H1 (cell line): ENCODE results near the gene ARSI. TPM values are rescaled to one million over a fixed set of nuclear protein-coding genes. Genes with fewer than 3 reads are reported as not detected.

Experiments used
- CTCF ChIA-PET: fragments of 300-600 bp; sonication (Branson Sonifier 250); formaldehyde crosslinking; loops from one replicate; lab custom pipeline; 2021; ENCODE audit not compliant: partially characterized antibody; lab: Charles Lee
- POLR2A ChIA-PET: fragments of 300-600 bp; sonication (Branson Sonifier 250); formaldehyde crosslinking; loops from one replicate; lab custom pipeline; 2021; ENCODE audit warnings: inconsistent platforms; ENCODE audit not compliant: partially characterized antibody; lab: Charles Lee
- DNase-seq, 2 experiments: peaks; one replicate each; pipeline versions ENCODE4 v3.0.0 to v3.0.0-alpha.2; 2010 to 2022; ENCODE audit warnings: low spot score in 2 of 2, low read depth in 1 of 2, mixed read lengths in 1 of 2
- FAIRE-seq: peaks from 2 replicates; lab custom pipeline; 2011; peaks lifted over from hg19 to GRCh38; lab: Jason Lieb, UNC
- H2AFZ ChIP-seq: 2 replicates; pipeline ENCODE4 v1.8.1; 2012; ENCODE audit warnings: low read length, inconsistent platforms
- H2AK5ac ChIP-seq: 2 replicates; pipeline ENCODE4 v1.6.1; 2013; ENCODE audit warnings: low read depth, low read length
- H2BK120ac ChIP-seq: replicated peaks from 2 replicates; pipeline ENCODE3; 2013; ENCODE audit warnings: low read depth, low read length, inconsistent platforms
- H2BK12ac ChIP-seq: 2 replicates; pipeline ENCODE4 v1.6.1; 2013; ENCODE audit warnings: low read depth, low read length
- H2BK15ac ChIP-seq: 2 replicates; pipeline ENCODE4 v1.6.1; 2013; ENCODE audit warnings: low read length
- H2BK20ac ChIP-seq: 2 replicates; pipeline ENCODE4 v1.6.1; 2013; ENCODE audit warnings: low read length
- H2BK5ac ChIP-seq: 2 replicates; pipeline ENCODE4 v1.6.1; 2013; ENCODE audit warnings: low read depth, low read length
- H3K14ac ChIP-seq: 2 replicates; pipeline ENCODE4 v1.6.1; 2013; ENCODE audit warnings: inconsistent platforms; ENCODE audit not compliant: insufficient read length
- H3K18ac ChIP-seq: 2 replicates; pipeline ENCODE4 v1.6.1; 2013; ENCODE audit warnings: low read length; ENCODE audit errors: extremely low read depth
- H3K23ac ChIP-seq: 2 replicates; pipeline ENCODE4 v1.6.1; 2013; ENCODE audit warnings: inconsistent platforms; ENCODE audit not compliant: insufficient read length
- H3K23me2 ChIP-seq: 2 replicates; pipeline ENCODE4 v1.6.1; 2013; ENCODE audit warnings: low read depth, low read length
- H3K27ac ChIP-seq: 2 replicates; pipeline ENCODE4 v1.6.1; 2011; ENCODE audit warnings: low read depth, low read length, inconsistent platforms
- H3K27me3 ChIP-seq, 4 experiments: replicated peaks in 1 of 4; 1 replicate in 1 of 4; 2 replicates in 3 of 4; pipeline versions ENCODE4 v1.6.1 to v1.8.1; 2011 to 2013; ENCODE audit warnings: low read length in 3 of 4, mild to moderate bottlenecking in 3 of 4, inconsistent platforms in 2 of 4, mixed read lengths in 2 of 4, moderate library complexity in 1 of 4; ENCODE audit not compliant: control insufficient read depth in 3 of 4, insufficient read depth in 3 of 4; ENCODE audit errors: extremely low read depth in 1 of 4
- H3K36me3 ChIP-seq, 4 experiments: 2 replicates each; pipeline versions ENCODE4 v1.6.1 to v1.8.1; 2011 to 2013; ENCODE audit warnings: mild to moderate bottlenecking in 4 of 4, low read length in 3 of 4, moderate library complexity in 2 of 4, control low read depth in 1 of 4, inconsistent platforms in 1 of 4; ENCODE audit not compliant: insufficient read depth in 4 of 4, control insufficient read depth in 2 of 4
- H3K4ac ChIP-seq: replicated peaks from 2 replicates; pipeline ENCODE3; 2013; ENCODE audit warnings: low read length, low read depth, mixed read lengths, inconsistent platforms; ENCODE audit not compliant: insufficient read length
- H3K4me1 ChIP-seq, 4 experiments: replicated peaks in 1 of 4; 1 replicate in 1 of 4; 2 replicates in 3 of 4; pipeline versions ENCODE4 v1.6.1 to v1.8.1; 2011 to 2013; ENCODE audit warnings: low read length in 3 of 4, inconsistent platforms in 2 of 4, mixed read lengths in 1 of 4; ENCODE audit not compliant: insufficient read depth in 4 of 4, control insufficient read depth in 3 of 4
- H3K4me2 ChIP-seq, 2 experiments: 2 replicates each; pipeline versions ENCODE4 v1.6.1 to v1.8.1; 2011 to 2013; ENCODE audit warnings: low read depth in 2 of 2, low read length in 2 of 2, control low read depth in 1 of 2, inconsistent platforms in 1 of 2, mild to moderate bottlenecking in 1 of 2; ENCODE audit not compliant: insufficient read depth in 1 of 2
- H3K4me3 ChIP-seq, 4 experiments: fragments of 200-600, 300-600 bp in 1 of 4; sonication (generic), shearing (Covaris generic), sonication (Bioruptor Twin) in 1 of 4; 2 replicates each; pipeline versions ENCODE4 v1.5.1 to v1.8.1; 2011 to 2016; ENCODE audit warnings: low read length in 4 of 4, low read depth in 3 of 4, control low read depth in 2 of 4, inconsistent platforms in 2 of 4, mild to moderate bottlenecking in 2 of 4, mixed read lengths in 1 of 4, moderate library complexity in 1 of 4; ENCODE audit not compliant: insufficient read depth in 2 of 4; ENCODE audit errors: extremely low read depth in 1 of 4
- H3K56ac ChIP-seq: replicated peaks from 2 replicates; pipeline ENCODE3; 2013; ENCODE audit warnings: low read depth, mild to moderate bottlenecking, mixed read lengths, low read length, inconsistent platforms; ENCODE audit not compliant: insufficient read length
- H3K79me1 ChIP-seq: 2 replicates; pipeline ENCODE4 v1.6.1; 2013; ENCODE audit warnings: low read depth, low read length, control low read depth
- H3K79me2 ChIP-seq, 2 experiments: 2 replicates each; pipeline versions ENCODE4 v1.6.1 to v1.8.1; 2012 to 2013; ENCODE audit warnings: low read length in 2 of 2, mild to moderate bottlenecking in 2 of 2, inconsistent platforms in 1 of 2; ENCODE audit not compliant: insufficient read depth in 2 of 2, control insufficient read depth in 1 of 2
- H3K9ac ChIP-seq, 4 experiments: replicated peaks in 1 of 4; 1 replicate in 1 of 4; 2 replicates in 3 of 4; pipeline versions ENCODE4 v1.6.1 to v1.8.1; 2011 to 2013; ENCODE audit warnings: low read depth in 3 of 4, low read length in 3 of 4, control low read depth in 2 of 4, mild to moderate bottlenecking in 2 of 4, moderate library complexity in 2 of 4, inconsistent platforms in 1 of 4; ENCODE audit errors: extremely low read depth in 1 of 4
- H3K9me3 ChIP-seq, 2 experiments: 2 replicates each; pipeline versions ENCODE4 v1.6.1 to v1.8.1; 2012 to 2013; ENCODE audit warnings: mild to moderate bottlenecking in 2 of 2, moderate library complexity in 2 of 2, control low read depth in 1 of 2, inconsistent platforms in 1 of 2, low read depth in 1 of 2, low read length in 1 of 2, mixed read lengths in 1 of 2; ENCODE audit not compliant: insufficient read depth in 2 of 2
- H4K20me1 ChIP-seq, 2 experiments: replicated peaks in 1 of 2; 2 replicates each; pipeline versions ENCODE3 to v1.8.1; 2011 to 2013; ENCODE audit warnings: inconsistent platforms in 2 of 2, low read length in 2 of 2, mild to moderate bottlenecking in 1 of 2; ENCODE audit not compliant: insufficient read depth in 2 of 2, control insufficient read depth in 1 of 2
- H4K5ac ChIP-seq: 2 replicates; pipeline ENCODE4 v1.6.1; 2013; ENCODE audit warnings: low read length, low read depth, mixed read lengths, inconsistent platforms; ENCODE audit not compliant: insufficient read length
- H4K8ac ChIP-seq: 2 replicates; pipeline ENCODE4 v1.8.0; 2013; ENCODE audit warnings: mild to moderate bottlenecking, moderate library complexity, low read length, inconsistent platforms; ENCODE audit not compliant: insufficient read depth; ENCODE audit errors: extremely low read depth
- H4K91ac ChIP-seq: replicated peaks from 2 replicates; pipeline ENCODE3; 2013; ENCODE audit warnings: low read length, mixed read lengths, inconsistent platforms; ENCODE audit not compliant: insufficient read length
- RAD21 ChIP-seq, 2 experiments: IDR thresholded peaks in 1 of 2; conservative IDR thresholded peaks in 1 of 2; 2 replicates each; pipeline ENCODE4 v1.6.1; 2011; ENCODE audit warnings: low read depth in 2 of 2, low read length in 2 of 2, improper control_type of control experiment in 1 of 2, inconsistent platforms in 1 of 2, mild to moderate bottlenecking in 1 of 2, moderate library complexity in 1 of 2
- SIX5 ChIP-seq: IDR thresholded peaks from 2 replicates; pipeline ENCODE4 v1.6.1; 2011; ENCODE audit warnings: mild to moderate bottlenecking, low read depth, low read length
- WGBS, 2 experiments: shearing (Covaris generic) in 1 of 2; methylation state at CpG; one replicate each; pipeline versions ENCODE4 v1.1.6 to v1.1.7; 2013 to 2015; ENCODE audit warnings: low lambda C conversion rate in 2 of 2, mixed read lengths in 2 of 2, inconsistent platforms in 1 of 2, low coverage in 1 of 2, missing lambda C conversion rate in 1 of 2; ENCODE audit not compliant: insufficient replicate concordance in 2 of 2, insufficient coverage in 1 of 2, insufficient read length in 1 of 2; ENCODE audit errors: extremely low coverage in 1 of 2, missing lambda C conversion rate in 1 of 2; 5-methylcytosine and 5-hydroxymethylcytosine counted together
- polyA plus RNA-seq, 7 experiments: library from polyadenylated mRNA; depleted of rRNA in 3 of 7; stranded (reverse) in 5 of 7; unstranded in 2 of 7; fragments of >200 nt in 5 of 7; fragments of 200-250 nt in 2 of 7; gene quantifications; 1 replicate in 5 of 7; 2 replicates in 1 of 7; 4 replicates in 1 of 7; pipeline versions ENCODE4 v1.2.1 to v1.2.3, GENCODE V29; 2011 to 2013; ENCODE audit warnings: missing spikeins in 2 of 7, mixed read lengths in 2 of 7
- total RNA-seq: library from RNA; stranded (reverse); fragmentation: NEBNext Ultra II Directional; extraction: Animal tissue kit (Norgen Biotek cat#: 25700); gene quantifications from 2 replicates; pipeline ENCODE4 v1.2.1, GENCODE V29; 2021

The ARSI gene
- total and polyA plus RNA-seq, 2 of the 8 experiments (the other 6 are each of a cell fraction or from before 2014, with no cell fraction given), result 4.5 to 6.7 TPM

DNA sequence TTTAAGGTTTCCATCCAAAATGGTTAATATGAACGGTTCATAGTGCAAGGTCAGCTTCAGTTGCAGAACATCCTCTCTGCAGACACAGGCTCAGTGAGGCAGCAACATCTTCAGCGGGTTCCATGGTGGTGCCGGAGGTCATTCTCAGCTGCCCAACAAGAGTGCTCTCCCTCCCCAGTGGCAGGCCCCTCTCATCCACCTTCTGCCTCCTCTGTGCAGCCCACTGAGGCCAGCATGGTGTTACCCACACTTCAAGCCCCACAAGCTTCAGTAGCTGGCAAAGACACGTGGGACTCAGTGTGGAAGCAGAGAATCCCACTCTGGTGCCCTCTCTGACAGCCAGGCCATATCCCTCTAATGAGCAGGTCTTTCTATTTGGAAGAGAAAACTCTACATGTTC is 4.1 kb upstream of the ARSI start:
- H2AK5ac ChIP-seq, result no peak overlapping the region
- DNase-seq, result no peak
- no peak overlapping the region for H4K8ac ChIP-seq
- H2BK20ac ChIP-seq, result no peak overlapping the region
- H2BK120ac ChIP-seq, result no peak overlapping the region
- H3K23me2 ChIP-seq, result peaks cover 8% of the 10 kb centered on the region
- H4K5ac ChIP-seq, result no peak overlapping the region
- H2AFZ ChIP-seq, result no peak overlapping the region
- no peaks in the 10 kb centered on the region for H3K36me3 ChIP-seq
- no peak for TF ChIP-seq RAD21 (IDR thresholded peaks at IDR 0.05 in 1 of 2, conservative IDR thresholded peaks at IDR 0.05 in 1 of 2; ENCODE audit: low read depth in 2 of 2, low read length in 2 of 2)
- TF ChIP-seq SIX5, result no peak
- no peaks in the 10 kb centered on the region for H4K20me1 ChIP-seq
- no peak overlapping the region for H3K18ac ChIP-seq
- no peak for FAIRE-seq
- H3K4me2 ChIP-seq, result no peak overlapping the region
- 0 out of 2 replicates have a peak overlapping the region, but pooled peaks have one; percentile 21 for H2BK15ac ChIP-seq
- no peak overlapping the region for H3K23ac ChIP-seq
- H3K79me2 ChIP-seq, result no peaks in the 10 kb centered on the region
- H3K27me3 ChIP-seq, result peaks cover 0 to 3% (median 1%) of the 10 kb centered on the region in 4 experiments; a peak in 2 of 7 replicates
- ChIA-PET POLR2A (no interaction called here), CTCF (interaction anchor here (1.3 to 1.5 kb wide), 2 partner anchors 11 to 30 kb away, joined by 6 read pairs; no protein-coding TSS in a partner anchor)
- no peak overlapping the region for H2BK12ac ChIP-seq
- peaks cover 8 to 20% (median 12%) of the 10 kb centered on the region in 4 experiments for H3K4me1 ChIP-seq
- H3K14ac ChIP-seq, result no peak overlapping the region
- H3K4ac ChIP-seq, result no peak overlapping the region
- H3K56ac ChIP-seq, result no peak overlapping the region
- no peaks in the 10 kb centered on the region for H3K79me1 ChIP-seq
- WGBS, 2 experiments, result 94% methylated on average over 4 of the region's 4 CpGs; no CpG with 5 or more reads in 1 of the 2 experiments
- H3K27ac ChIP-seq, result no peak overlapping the region
- no peak overlapping the region for H2BK5ac ChIP-seq
- no peaks in the 10 kb centered on the region for H3K9me3 ChIP-seq
- H3K4me3 ChIP-seq, result no peak overlapping the region
- H3K9ac ChIP-seq, result no peak overlapping the region
- no peak overlapping the region for H4K91ac ChIP-seq
